HCT116 (cell line): ENCODE data around the gene TCF7L2. TPM values are rescaled to one million over a fixed set of nuclear protein-coding genes. Genes with fewer than 3 reads are reported as not detected.

ENCODE experiments used
- ATAC-seq: fragments of 200-7000 bp; cut with Tn5 transposase; 2 replicates; pipeline ENCODE4 v1.9.1; 2020; ENCODE audit warnings: mild to moderate bottlenecking, moderate library complexity
- BruUV-seq: library from RNA; stranded (reverse); fragments of 400-500 nt; replicated peaks from 2 replicates; lab custom pipeline; 2021; lab: Mats Ljungman, UMichigan
- CTCF ChIA-PET: fragments of 300-600 bp; sonication (Branson Sonifier 250); formaldehyde crosslinking; loops from one replicate; lab custom pipeline; 2021; ENCODE audit warnings: antibody characterized with exemption; lab: Charles Lee
- POLR2A ChIA-PET: fragments of 300-600, 350-600 bp; sonication (Branson Sonifier 250); formaldehyde crosslinking; loops from one replicate; lab custom pipeline; 2021; ENCODE audit warnings: antibody characterized with exemption; lab: Charles Lee
- RAD21 ChIA-PET, 2 experiments: fragments of 300-600 bp; sonication (Branson Sonifier 250); formaldehyde crosslinking; loops; one replicate each; lab custom pipeline; 2023; ENCODE audit warnings: low total read pairs in 2 of 2; ENCODE audit not compliant: uncharacterized antibody in 2 of 2, unreplicated experiment in 2 of 2, low non-redundant PET in 1 of 2; lab: Charles Lee
- DNase-seq: peaks from one replicate; pipeline ENCODE4 v3.0.0-alpha.2; 2010; ENCODE audit warnings: low read depth, low spot score
- H2AFZ ChIP-seq: fragments of 200-600 bp; shearing (Covaris generic), sonication (generic); 2 replicates; pipeline ENCODE4 v1.6.1; 2017; ENCODE audit warnings: low read depth, mixed run types, mixed read lengths, antibody characterized with exemption, low read length; ENCODE audit not compliant: poor library complexity, severe bottlenecking
- H3K27ac ChIP-seq: 2 replicates; pipeline ENCODE4 v1.5.1; 2012; ENCODE audit warnings: low read depth, low read length
- H3K27me3 ChIP-seq: fragments of 200-600 bp; sonication (generic); 2 replicates; pipeline ENCODE4 v1.6.1; 2016; ENCODE audit warnings: mixed run types, low read length, mixed read lengths; ENCODE audit not compliant: insufficient read depth
- H3K36me3 ChIP-seq, 2 experiments: fragments of 200-500 bp in 1 of 2; fragments of 200-600 bp in 1 of 2; sonication (Bioruptor generic) in 1 of 2; sonication (generic) in 1 of 2; 2 replicates each; pipeline versions ENCODE4 v1.5.1 to v1.6.1; 2014 to 2016; ENCODE audit warnings: low read length in 2 of 2, inconsistent platforms in 1 of 2, mixed read lengths in 1 of 2, mixed run types in 1 of 2; ENCODE audit not compliant: insufficient read depth in 2 of 2, control insufficient read depth in 1 of 2
- H3K4me1 ChIP-seq, 2 experiments: fragments of 200-600 bp in 1 of 2; sonication (generic) in 1 of 2; 2 replicates each; pipeline versions ENCODE4 v1.5.1 to v1.6.1; 2012 to 2017; ENCODE audit warnings: low read length in 2 of 2, inconsistent platforms in 1 of 2, mild to moderate bottlenecking in 1 of 2, mixed read lengths in 1 of 2, mixed run types in 1 of 2, moderate library complexity in 1 of 2; ENCODE audit not compliant: insufficient read depth in 2 of 2, control insufficient read depth in 1 of 2
- H3K4me2 ChIP-seq: fragments of 200-600 bp; sonication (generic); 2 replicates; pipeline ENCODE4 v1.6.1; 2017; ENCODE audit warnings: mixed run types, low read length, mixed read lengths
- H3K4me3 ChIP-seq, 2 experiments: fragments of 200-600 bp in 1 of 2; sonication (generic) in 1 of 2; replicated peaks in 1 of 2; 2 replicates each; pipeline ENCODE4 v1.5.1; 2011 to 2016; ENCODE audit warnings: low read length in 2 of 2, control low read depth in 1 of 2, low read depth in 1 of 2, mild to moderate bottlenecking in 1 of 2, mixed read lengths in 1 of 2, mixed run types in 1 of 2
- H3K79me2 ChIP-seq: fragments of 200-600 bp; sonication (generic); 2 replicates; pipeline ENCODE4 v1.6.1; 2017; ENCODE audit warnings: mild to moderate bottlenecking, mixed run types, low read length, moderate library complexity, mixed read lengths; ENCODE audit not compliant: insufficient read depth
- H3K9ac ChIP-seq: fragments of 200-600 bp; sonication (generic); 2 replicates; pipeline ENCODE4 v1.6.1; 2016; ENCODE audit warnings: low read length, mixed read lengths
- H3K9me2 ChIP-seq: fragments of 200-600 bp; sonication (generic), shearing (Covaris generic); 2 replicates; pipeline ENCODE4 v1.6.1; 2017; ENCODE audit warnings: mixed run types, mild to moderate bottlenecking, moderate library complexity; ENCODE audit not compliant: insufficient read depth
- H3K9me3 ChIP-seq, 2 experiments: fragments of 200-500 bp in 1 of 2; fragments of 200-600 bp in 1 of 2; sonication (Bioruptor generic) in 1 of 2; sonication (generic) in 1 of 2; 2 replicates each; pipeline ENCODE4 v1.6.1; 2014 to 2017; ENCODE audit warnings: low read length in 2 of 2, mixed read lengths in 2 of 2, inconsistent platforms in 1 of 2, low read depth in 1 of 2, mild to moderate bottlenecking in 1 of 2, mixed run types in 1 of 2, moderate library complexity in 1 of 2; ENCODE audit not compliant: control insufficient read depth in 1 of 2, insufficient read depth in 1 of 2
- H4K20me1 ChIP-seq: fragments of 200-600 bp; sonication (generic), shearing (Covaris generic); 2 replicates; pipeline ENCODE4 v1.6.1; 2017; ENCODE audit warnings: mixed run types, mild to moderate bottlenecking, moderate library complexity; ENCODE audit not compliant: insufficient read depth
- CTCF ChIP-seq, 3 experiments: fragments of 200-600 bp in 1 of 3; sonication (generic) in 1 of 3; IDR thresholded peaks in 2 of 3; conservative IDR thresholded peaks in 1 of 3; 2 replicates each; pipeline ENCODE4 v1.5.1; 2012 to 2017; ENCODE audit warnings: low read depth in 2 of 3, low read length in 2 of 3, antibody characterized with exemption in 1 of 3, borderline replicate concordance in 1 of 3, control low read depth in 1 of 3, mild to moderate bottlenecking in 1 of 3, mixed read lengths in 1 of 3, mixed run types in 1 of 3, moderate library complexity in 1 of 3; ENCODE audit not compliant: insufficient read depth in 1 of 3
- EZH2phosphoT487 ChIP-seq: fragments of 200-600 bp; IDR thresholded peaks from 2 replicates; pipeline ENCODE4 v1.6.1; 2018; ENCODE audit warnings: antibody characterized with exemption, borderline replicate concordance
- POLR2AphosphoS5 ChIP-seq: IDR thresholded peaks from 2 replicates; pipeline ENCODE4 v1.6.1; 2011; ENCODE audit warnings: mild to moderate bottlenecking, low read depth, low read length, moderate library complexity
- SP1 ChIP-seq: IDR thresholded peaks from 2 replicates; pipeline ENCODE4 v1.6.1; 2012; ENCODE audit warnings: low read depth
- ZNF274 ChIP-seq: fragments of 200-500 bp; sonication (Bioruptor generic); IDR thresholded peaks from 2 replicates; pipeline ENCODE4 v1.6.1; 2014; ENCODE audit warnings: mild to moderate bottlenecking, low read depth, low read length, inconsistent platforms
- intact Hi-C: fragments of 100-400 bp; cut with micrococcal nuclease; formaldehyde crosslinking; loops from 2 replicates; pipeline ENCODE4 v1.10.0; 2022
- total RNA-seq: library from RNA; stranded (reverse); gene quantifications from one replicate; pipeline ENCODE4 v1.2.1, GENCODE V29; 2021; ENCODE audit not compliant: unreplicated experiment

TCF7L2 gene
- total RNA-seq, 1 experiment from 2014 or later = 164 TPM

DNA sequence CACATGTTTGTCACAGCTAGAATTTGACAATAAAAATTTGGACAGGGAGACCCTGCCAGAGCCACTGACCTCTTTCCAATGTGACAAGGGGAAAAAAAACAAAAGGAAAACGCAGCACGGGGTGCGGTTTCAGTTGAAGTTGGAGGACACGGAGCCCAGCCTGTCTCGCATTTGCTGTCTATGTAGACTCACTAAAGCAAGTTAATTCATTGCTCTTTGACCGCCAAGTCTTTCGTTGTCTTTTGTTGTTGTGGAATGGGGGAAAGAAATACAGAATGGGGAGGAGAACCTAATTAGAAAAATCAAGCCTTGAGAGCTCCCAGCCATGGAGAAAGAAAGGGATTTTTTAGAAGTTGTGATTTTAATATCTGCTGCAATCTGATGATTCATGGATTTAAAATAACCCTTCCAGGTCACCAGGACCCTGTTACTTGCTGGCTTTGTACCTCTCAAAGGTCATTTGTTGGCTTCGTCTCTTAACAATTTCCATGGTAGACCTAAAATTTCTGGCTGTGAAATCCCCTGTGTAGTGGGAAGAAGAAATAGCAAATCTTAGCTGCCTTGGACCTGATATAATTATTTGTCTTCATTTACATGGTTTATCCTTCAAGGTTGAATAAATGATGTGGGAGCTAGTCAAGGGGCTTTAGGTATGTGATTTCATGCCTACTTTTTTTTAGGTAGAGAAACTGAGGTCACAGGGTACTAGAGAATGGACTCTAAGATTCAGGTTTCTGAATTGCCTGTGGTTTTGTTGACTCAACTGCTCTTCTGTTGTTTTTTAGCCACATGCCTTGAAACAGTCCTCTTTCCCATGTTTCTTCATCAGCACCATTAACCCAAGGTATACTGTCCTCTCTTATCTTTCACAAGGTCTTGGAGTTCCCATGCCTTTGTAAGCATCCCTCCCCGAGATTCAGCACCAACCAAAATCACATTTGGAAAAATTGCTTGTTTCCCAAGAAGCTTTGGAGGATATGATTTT lies 78.7 kb downstream of the TCF7L2 start:
- intact Hi-C loops = no loop called here
- Histone ChIP-seq H3K27ac (no peak overlapping the region), H3K4me3 (no peak overlapping the region), H3K79me2 (peaks cover 100% of the 10 kb centered on the region), H3K9ac (no peak overlapping the region), H3K27me3 (no peaks in the 10 kb centered on the region), H3K4me2 (no peak overlapping the region), H3K9me2 (no peaks in the 10 kb centered on the region), H2AFZ (no peak overlapping the region)
- no peak for ATAC-seq
- ChIA-PET CTCF (interaction anchor here (1.8 kb wide), 1 partner anchor 14 kb away, joined by 3 read pairs; no protein-coding TSS in a partner anchor), RAD21 (no interaction called here)
- no peak for DNase-seq
- BruUV-seq = no TSS peak
- TF ChIP-seq POLR2AphosphoS5 (0 out of 2 replicates have a peak, but pooled peaks have one; percentile 33), ZNF274 (no peak)
- TF ChIP-seq, all 23 proteins: peak for 1
- H3K9me3 ChIP-seq = no peaks in the 10 kb centered on the region
- peaks cover 52 to 66% of the 10 kb centered on the region in 2 experiments for H3K4me1 ChIP-seq
- H3K36me3 ChIP-seq = peaks cover 4 to 7% of the 10 kb centered on the region in 2 experiments; a peak in 3 of 4 replicates
- POLR2A ChIA-PET = interaction anchor here (0.9 kb wide), 1 partner anchor 43 kb away, joined by 3 read pairs; no protein-coding TSS in a partner anchor
- peaks cover 35% of the 10 kb centered on the region; the same call in 1 of the 2 replicates for H4K20me1 ChIP-seq

- H3K4me1 ChIP-seq = peaks cover 37 to 49% of the 10 kb centered on the region in 2 experiments
- peaks cover 40% of the 10 kb centered on the region; the same call in 1 of the 2 replicates for H4K20me1 ChIP-seq
- no peak overlapping the region for H3K4me3 ChIP-seq
- H3K4me2 ChIP-seq = no peak overlapping the region
- POLR2A ChIA-PET = no interaction called here
- no peak overlapping the region for H3K9ac ChIP-seq
- CTCF ChIA-PET = interaction anchor here (1.6 to 1.8 kb wide), 2 partner anchors 15 to 22 kb away, joined by 3 to 4 read pairs; no protein-coding TSS in a partner anchor
- no peaks in the 10 kb centered on the region for H3K9me3 ChIP-seq
- BruUV-seq = no TSS peak
- peaks cover 5 to 7% of the 10 kb centered on the region in 2 experiments; a peak in 3 of 4 replicates for H3K36me3 ChIP-seq
- no peak overlapping the region for H2AFZ ChIP-seq
- DNase-seq (no peak), ATAC-seq (peak; percentile 31; the same call in 1 of the 2 replicates)
- RAD21 ChIA-PET = no interaction called here
- peaks cover 100% of the 10 kb centered on the region for H3K79me2 ChIP-seq
- H3K9me2 ChIP-seq = no peaks in the 10 kb centered on the region
- no peak overlapping the region for H3K27ac ChIP-seq
- H3K27me3 ChIP-seq = no peaks in the 10 kb centered on the region
- intact Hi-C loops = no loop called here
- TF ChIP-seq POLR2AphosphoS5 (no peak), SP1 (no peak), CTCF (IDR thresholded peaks at IDR 0.05 in 2 of 3, conservative IDR thresholded peaks at IDR 0.05 in 1 of 3; ENCODE audit: borderline replicate concordance in 1 of 3, insufficient read depth in 1 of 3, low read depth in 2 of 3, low read length in 2 of 3) (no peak), EZH2phosphoT487 (no peak)
These were observed 80.4 kb downstream of the TCF7L2 start for GRCh38 chr10:113030453-113030852.
